SH-SY5Y (cell line): ENCODE measurements around the gene CYP4A22.

Experiments used
- GATA2 ChIP-seq: IDR thresholded peaks from 2 replicates; pipeline ENCODE4 v1.6.1; 2011; ENCODE audit warnings: mild to moderate bottlenecking, low read depth, low read length
- GATA3 ChIP-seq: IDR thresholded peaks from 2 replicates; pipeline ENCODE4 v1.6.1; 2011; ENCODE audit warnings: low read depth, mild to moderate bottlenecking, low read length, moderate library complexity

DNA sequence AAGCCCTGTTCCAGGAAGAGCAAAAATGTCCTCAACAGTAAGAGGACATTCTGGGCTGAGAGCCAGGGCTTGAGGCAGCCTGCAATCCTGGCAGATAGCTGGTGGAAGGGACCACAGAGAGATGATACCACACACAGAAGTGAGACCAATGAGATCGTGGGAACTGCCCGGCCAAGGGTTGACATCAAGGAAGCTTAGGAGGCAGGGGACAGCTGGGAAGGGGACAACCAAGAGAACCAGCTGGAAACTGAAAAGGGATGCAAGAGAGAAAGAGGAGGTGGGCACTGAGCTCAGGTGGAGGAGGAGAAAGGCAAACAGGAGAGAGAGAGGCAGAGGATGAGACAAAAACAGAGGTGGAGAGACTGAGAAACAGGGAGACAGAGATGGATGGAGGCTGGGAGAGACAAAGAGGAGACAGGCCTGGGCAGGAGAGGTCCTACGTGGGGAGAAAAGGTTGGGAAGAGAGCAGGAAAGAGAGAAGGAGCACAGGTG is 43.4 kb downstream of the CYP4A22 start:
- TF ChIP-seq GATA2 (no peak), GATA3 (no peak)
